Body of pancreas (tissue), 4 donors: ENCODE data around the gene FUCA2.

Source experiments
- POLR2A ChIP-seq, 3 donors: fragments of 450-650 bp; IDR thresholded peaks; one replicate each; pipeline ENCODE4 v1.6.1; 2016; ENCODE audit warnings: antibody characterized with exemption in 3 of 3, mild to moderate bottlenecking in 2 of 3
- TF ChIP-seq, protein P1 (sequence below), 7 experiments: fragments of 450-650 bp in 4 of 7; fragments of 200-600 bp in 3 of 7; sonication (generic) in 3 of 7; IDR thresholded peaks; one replicate each; pipeline ENCODE4 v1.5.1; 2016 to 2019; ENCODE audit warnings: antibody characterized with exemption in 7 of 7

DNA sequence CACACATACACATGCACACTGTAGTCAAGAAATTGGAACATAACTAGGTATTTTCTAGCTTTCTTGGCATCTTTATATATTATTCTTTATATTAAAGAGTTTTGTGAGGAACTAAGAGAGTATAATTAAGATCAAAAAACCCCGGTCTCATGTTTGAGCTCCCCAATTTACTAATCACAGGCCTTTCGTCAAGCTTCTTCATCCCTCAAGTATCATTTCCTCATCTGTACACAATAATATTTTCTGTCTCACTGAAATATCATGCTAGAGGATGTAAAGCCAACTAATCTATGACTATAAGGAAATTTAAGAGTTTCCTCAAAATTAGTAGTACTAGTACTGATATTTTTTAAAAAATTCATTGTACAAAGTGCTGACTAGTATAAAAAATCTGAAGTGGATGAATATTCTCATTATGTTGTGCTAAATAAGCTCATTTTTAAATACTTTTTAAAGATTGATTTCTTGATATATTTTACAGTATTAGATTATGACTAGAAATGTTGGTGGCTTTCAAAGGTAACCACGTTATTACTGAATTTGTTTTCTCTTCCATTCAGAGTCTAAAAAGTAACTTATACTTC is 32.9 kb downstream of the FUCA2 start:
- no peak for TF ChIP-seq POLR2A (IDR thresholded peaks at IDR 0.05)
- TF ChIP-seq, protein P1, sequence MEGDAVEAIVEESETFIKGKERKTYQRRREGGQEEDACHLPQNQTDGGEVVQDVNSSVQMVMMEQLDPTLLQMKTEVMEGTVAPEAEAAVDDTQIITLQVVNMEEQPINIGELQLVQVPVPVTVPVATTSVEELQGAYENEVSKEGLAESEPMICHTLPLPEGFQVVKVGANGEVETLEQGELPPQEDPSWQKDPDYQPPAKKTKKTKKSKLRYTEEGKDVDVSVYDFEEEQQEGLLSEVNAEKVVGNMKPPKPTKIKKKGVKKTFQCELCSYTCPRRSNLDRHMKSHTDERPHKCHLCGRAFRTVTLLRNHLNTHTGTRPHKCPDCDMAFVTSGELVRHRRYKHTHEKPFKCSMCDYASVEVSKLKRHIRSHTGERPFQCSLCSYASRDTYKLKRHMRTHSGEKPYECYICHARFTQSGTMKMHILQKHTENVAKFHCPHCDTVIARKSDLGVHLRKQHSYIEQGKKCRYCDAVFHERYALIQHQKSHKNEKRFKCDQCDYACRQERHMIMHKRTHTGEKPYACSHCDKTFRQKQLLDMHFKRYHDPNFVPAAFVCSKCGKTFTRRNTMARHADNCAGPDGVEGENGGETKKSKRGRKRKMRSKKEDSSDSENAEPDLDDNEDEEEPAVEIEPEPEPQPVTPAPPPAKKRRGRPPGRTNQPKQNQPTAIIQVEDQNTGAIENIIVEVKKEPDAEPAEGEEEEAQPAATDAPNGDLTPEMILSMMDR (IDR thresholded peaks at IDR 0.05) = no peak
